Activated gamma-delta T cell treated with anti-CD3 and anti-CD28 coated beads, Interleukin-2, amount 50 U/mL, for 16 hours (primary cell): ENCODE measurements around the gene CAPSL.
"Not testable (repeated sequence)": the region's sequence is repeated elsewhere in the genome, so short reads cannot be mapped to it uniquely, and the experiment has no call there.

Experiments used
- DNase-seq: peaks from one replicate; pipeline ENCODE4 v3.0.0-alpha.2; 2020; ENCODE audit warnings: low read depth

The CAPSL gene

DNA sequence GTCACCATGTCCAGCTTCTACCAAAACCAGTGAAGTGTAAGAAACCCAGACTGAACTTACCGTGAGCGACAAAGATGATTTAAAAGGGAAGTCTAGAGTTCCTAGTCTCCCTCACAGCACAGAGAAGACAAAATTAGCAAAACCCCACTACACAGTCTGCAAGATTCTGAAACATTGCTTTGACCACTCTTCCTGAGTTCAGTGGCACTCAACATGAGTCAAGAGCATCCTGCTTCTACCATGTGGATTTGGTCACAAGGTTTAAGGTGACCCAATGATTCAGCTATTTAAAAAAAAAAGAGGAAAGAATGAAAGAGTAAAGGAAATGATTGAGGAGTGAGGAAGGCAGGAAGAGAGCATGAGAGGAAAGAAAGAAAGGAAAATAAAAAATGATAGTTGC is 62.0 kb downstream of the CAPSL start:
- no peak for DNase-seq

GRCh38 chr5:35870605-35871004 is 67.8 kb downstream of the CAPSL start:
- no peak for DNase-seq

GRCh38 chr5:35869685-35870277 is 68.6 kb downstream of the CAPSL start:
- no peak for DNase-seq

- DNase-seq: no peak
Observed at GRCh38 chr5:35867998-35868397, 70.4 kb downstream of the CAPSL start.

- DNase-seq: no peak
Observed at GRCh38 chr5:35863159-35863558, 75.3 kb downstream of the CAPSL start.

DNA sequence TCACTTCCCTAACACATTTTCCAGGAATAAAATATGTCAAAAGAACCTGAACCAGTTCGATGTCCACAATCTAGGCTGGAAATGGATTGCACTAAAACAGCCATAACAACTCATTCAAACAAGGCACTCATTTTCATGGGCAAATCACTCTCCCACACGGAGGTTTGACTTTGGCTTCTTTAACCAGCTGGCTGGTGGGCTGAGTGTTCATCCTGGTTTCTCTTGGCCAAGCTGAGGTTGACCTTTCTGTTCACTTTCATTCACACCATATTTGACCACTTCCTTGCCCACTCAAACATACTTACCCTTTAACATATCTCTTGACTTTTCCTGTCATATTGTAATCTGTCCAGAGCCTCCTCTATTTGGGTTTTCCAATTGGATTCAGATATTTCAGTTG is 76.3 kb downstream of the CAPSL start:
- no peak for DNase-seq

GRCh38 chr5:35861718-35862117 is 76.7 kb downstream of the CAPSL start:
- no peak for DNase-seq

- DNase-seq: no peak
Observed at GRCh38 chr5:35860686-35861085, 77.7 kb downstream of the CAPSL start.

- no peak for DNase-seq
Observed at GRCh38 chr5:35859101-35859661, 79.2 kb downstream of the CAPSL start.

- no peak for DNase-seq
Observed at GRCh38 chr5:35857606-35858205, 80.7 kb downstream of the CAPSL start.

DNA sequence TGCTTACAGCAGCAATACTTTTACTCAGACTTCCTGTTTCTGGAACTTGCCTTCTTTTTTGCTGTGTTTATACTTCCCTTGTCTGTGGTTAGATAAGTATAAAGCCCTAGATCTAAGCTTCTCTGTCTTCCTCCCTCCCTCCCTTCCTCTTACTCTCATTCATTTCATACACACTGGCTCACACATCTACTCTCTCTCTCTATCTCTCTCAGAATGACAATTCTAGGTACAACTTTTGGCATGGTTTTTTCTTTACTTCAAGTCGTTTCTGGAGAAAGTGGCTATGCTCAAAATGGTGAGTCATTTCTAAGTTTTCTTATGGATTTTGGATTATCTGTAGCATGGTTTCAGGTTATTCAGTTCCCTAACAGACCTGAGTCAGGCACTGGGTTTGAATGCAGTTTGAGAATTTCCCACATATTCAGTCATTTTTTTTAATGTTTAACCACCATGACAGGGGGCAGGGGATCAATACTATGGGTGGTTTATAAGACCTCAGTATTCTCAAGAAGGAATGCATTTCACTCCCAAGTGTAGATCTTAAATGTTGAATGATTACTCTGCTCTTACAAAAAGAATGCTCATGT is 81.6 kb downstream of the CAPSL start, which contains the start of gene IL7R:
TSS of gene IL7R (plus strand) at position 127 of the 587 bp plus-strand sequence. CDS start at position 214, 87 bp downstream.
- no peak for DNase-seq

DNA sequence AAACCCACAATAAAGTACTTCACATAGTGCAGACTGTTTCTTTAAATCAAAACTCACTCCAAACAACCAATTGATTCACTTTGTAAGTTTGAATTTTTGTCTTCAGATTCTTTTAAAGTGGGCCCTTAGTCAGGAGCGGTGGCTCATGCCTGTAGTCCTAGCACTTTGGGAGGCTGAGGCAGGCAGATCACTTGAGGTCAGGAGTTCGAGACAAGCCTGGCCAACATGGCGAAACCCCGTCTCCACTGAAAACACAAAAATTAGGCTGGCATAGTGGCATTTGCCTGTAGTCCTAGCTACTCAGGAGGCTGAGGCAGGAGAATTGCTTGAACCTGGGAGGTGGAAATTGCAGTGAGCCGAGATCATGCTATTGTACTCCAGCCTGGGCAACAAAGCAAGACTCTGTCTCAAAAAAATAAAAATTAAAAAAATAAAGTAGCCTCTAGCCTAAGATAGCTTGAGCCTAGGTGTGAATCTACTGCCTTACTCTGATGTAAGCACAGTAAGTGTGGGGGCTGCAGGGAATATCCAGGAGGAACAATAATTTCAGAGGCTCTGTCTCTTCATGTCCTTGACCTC is 82.1 kb downstream of the CAPSL start:
- not testable (repeated sequence) for DNase-seq

- DNase-seq: no peak
Observed at GRCh38 chr5:35855187-35855586, 83.2 kb downstream of the CAPSL start.
